Fibroblast of peridontal ligament (primary cell): ENCODE measurements around the gene MICU1.
A peak's percentile ranks its signal among the peaks of the same experiment; 100 is the strongest.
"Not testable (repeated sequence)": the region's sequence is repeated elsewhere in the genome, so short reads cannot be mapped to it uniquely, and the experiment has no call there.

Experiments used
- DNase-seq: peaks from one replicate; pipeline ENCODE4 v3.0.0-alpha.2; 2010; ENCODE audit errors: extremely low read depth

Gene MICU1

GRCh38 chr10:72503694-72504438, 122.0 kb downstream of the MICU1 start:
- no peak for DNase-seq

DNA sequence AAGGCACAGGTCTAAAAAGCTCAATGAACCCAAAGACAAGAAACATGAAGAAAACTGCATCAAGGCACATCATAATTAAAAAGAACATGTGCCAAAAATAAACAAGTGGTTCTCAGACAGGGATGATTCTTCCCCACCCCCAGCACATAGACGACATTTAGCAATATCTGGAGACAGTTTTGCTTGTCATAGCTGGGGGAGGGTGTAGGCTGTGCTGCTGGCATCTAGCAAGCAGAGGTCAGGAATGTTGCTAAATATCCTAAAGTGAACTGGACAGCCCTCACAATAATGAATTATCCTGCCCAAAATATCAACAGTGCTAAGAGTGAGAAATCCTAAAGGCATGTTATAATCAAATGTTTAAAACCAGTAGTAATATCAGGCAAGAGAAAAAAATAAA, 122.6 kb downstream of the MICU1 start:
- peak; percentile 83 for DNase-seq

- no peak for DNase-seq
These were observed 123.3 kb downstream of the MICU1 start for GRCh38 chr10:72502581-72502980.

GRCh38 chr10:72499701-72500100, 126.2 kb downstream of the MICU1 start:
- DNase-seq: no peak

DNA sequence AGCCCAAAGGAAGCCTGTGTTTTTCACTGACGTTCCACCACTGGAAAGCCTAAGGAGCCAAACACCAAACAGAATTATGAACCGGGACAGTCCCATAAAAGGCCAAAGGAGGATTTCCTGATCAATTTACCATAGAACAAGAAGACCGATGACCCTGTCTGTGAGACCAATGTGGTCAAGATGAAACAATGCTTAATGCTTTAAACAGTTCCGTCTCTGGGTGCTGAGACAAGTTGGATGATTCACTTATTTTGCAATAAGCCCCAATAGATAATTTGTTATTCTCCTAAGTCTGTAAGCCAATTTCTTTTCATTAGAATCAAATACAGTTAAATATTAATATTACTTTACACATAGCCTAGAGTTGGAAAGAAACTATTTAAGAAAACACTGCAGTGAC, 134.9 kb downstream of the MICU1 start:
- peak; percentile 18 for DNase-seq

- no peak for DNase-seq
These were observed 138.4 kb downstream of the MICU1 start for GRCh38 chr10:72487521-72487920.

DNA sequence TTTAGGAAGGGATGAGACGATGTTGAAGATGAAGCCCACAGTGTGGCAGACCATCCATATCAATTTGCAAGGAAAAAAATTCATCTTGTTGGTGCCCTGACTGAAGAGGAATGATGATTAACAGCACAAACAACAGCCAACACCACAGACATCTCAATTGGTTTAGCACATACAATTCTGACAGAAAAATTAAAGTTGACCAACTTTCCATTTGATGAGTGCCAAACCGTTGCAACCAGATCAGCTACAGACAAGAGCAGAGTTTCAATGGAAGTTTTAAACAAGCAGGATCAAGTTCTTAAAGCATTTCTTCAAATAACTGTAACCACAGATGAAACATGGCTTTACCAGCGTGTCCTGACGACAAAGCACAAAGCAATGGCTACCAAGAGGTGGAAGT, 138.8 kb downstream of the MICU1 start:
- peak; percentile 52 for DNase-seq

DNA sequence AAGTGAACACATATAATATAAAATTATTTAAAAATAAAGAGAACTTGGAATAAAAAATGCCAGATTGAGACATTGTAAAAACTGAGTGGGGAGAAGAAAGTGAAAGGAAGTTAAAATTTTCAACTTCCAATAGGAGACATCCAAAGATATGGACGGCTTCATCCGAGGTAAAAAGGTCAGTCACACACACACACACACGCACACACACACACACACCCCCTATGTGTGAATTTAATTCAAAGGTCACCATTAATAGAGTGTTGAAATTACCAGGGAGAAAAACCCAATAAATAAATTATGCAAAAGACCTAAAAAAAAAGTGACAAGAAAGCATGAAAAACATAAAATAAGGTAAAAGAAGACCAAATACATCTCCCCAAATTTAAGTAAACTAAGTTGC, 140.2 kb downstream of the MICU1 start:
- DNase-seq: no peak

DNA sequence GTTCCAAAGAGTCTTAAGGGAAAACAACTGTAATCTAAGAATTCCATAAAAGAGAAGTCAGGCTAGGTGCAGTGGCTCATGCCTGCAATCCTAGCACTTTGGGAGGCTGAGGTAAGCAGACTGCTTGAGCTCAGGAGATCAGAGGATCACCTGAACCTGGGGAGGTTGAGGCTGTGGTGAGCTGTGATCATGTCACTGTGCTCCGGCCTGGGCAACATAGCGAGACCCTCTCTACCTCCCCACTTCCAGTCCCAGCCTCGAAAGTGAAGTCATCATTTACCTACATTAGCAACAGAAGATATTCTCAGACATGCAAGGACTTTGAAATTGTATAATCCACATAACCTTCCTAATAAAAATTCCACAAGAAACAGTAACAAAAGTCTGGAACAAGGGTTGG, 141.4 kb downstream of the MICU1 start:
- DNase-seq: no peak

GRCh38 chr10:72483471-72483870, 142.4 kb downstream of the MICU1 start:
- DNase-seq: peak; percentile 36

- DNase-seq: no peak
These were observed 145.0 kb downstream of the MICU1 start for GRCh38 chr10:72480861-72481260.

GRCh38 chr10:72477463-72477862, 148.4 kb downstream of the MICU1 start:
- DNase-seq: no peak

DNA sequence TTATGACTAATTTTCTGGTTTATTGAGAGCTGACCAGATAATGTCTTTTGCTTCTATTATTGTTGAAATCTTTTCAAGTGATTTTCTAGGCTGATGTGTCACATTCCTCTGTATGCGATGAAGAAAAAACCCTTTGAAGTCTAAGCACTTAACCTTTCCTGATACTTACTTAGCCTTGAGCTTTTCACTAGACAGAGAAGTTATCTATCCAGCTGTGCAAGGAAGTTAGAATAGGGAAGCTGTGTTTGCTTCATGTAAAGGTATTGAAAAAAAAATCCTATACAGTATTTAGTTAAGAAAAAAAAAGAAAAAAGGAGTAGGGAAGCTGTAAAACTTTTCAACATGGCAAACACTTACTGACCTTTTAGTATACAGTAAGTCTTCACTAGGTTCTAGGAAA, 153.6 kb downstream of the MICU1 start:
- no peak for DNase-seq

- no peak for DNase-seq
These were observed 155.2 kb downstream of the MICU1 start for GRCh38 chr10:72470666-72471065.

DNA sequence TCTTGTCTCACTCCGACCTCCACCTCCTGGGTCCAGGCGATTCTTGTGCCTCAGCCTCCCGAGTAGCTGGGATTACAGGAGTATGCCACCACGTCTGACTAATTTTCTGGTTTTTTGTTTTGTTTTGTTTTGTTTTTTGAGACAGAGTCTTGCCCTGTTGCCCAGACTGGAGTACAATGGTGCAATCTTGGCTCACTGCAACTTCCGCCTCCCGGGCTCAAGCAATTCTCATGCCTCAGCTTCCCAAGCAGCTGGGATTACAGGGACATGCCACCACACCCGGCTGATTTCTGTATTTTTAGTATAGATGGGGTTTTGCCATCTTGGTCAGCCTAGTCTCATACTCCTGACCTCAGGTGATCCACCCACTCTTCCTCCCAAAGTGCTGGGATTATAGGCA, 158.8 kb downstream of the MICU1 start:
- DNase-seq: not testable (repeated sequence)

GRCh38 chr10:72466018-72466417, 159.9 kb downstream of the MICU1 start:
- DNase-seq: no peak

DNA sequence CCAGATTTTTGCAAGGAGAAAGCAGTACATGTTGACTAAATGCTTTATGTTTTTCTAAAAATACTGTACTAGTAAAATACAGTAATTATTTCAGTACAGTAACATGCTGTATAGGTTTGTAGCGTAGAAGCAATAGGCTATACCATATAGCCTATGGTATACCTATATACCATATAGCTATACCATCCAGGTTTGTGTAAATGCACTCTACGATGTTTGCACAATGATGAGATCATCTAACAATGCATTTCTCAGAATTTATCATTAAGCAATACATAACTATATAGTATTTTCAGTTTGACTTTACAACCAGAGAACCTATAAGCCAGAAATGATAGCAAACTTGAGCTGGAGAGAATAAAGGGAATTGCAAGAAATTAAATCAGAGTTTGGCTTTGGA, 161.4 kb downstream of the MICU1 start:
- no peak for DNase-seq

DNA sequence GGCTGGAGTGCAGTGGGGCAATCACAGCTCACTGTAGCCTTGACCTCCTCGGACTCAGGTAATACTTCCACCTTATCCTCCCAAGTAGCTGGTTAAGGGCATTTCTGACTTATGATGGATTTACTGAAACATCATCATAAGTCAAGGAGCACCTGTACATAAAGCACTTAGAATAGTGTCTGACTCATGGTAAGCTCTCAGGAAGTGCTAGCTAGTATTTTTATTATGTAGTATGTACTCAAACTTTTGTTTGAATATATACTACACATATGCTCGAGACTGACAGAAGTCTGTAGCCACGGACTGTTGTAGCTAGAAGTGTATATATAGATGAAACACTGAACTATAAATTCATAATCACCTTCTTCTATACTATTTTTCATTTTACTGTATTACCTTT, 163.6 kb downstream of the MICU1 start:
- DNase-seq: no peak

DNA sequence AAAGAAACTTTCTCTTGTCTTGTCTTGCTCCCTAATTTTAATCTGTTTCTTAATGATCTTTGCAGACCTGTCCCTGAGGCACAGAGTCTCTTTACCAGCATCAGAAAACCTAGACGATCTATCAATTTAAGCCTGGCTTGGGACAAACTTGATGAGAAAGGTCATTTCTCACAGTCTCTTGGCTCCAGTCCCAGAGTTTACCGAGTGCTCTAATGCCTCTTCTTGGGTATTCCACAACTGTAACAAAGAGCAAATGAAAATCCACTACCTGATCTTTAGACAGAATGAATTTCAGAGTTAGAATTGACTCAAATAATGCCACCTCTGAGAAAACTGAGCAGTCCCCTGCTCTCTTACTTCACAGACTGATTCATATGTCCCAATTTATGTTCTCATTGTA, 164.8 kb downstream of the MICU1 start:
- no peak for DNase-seq

GRCh38 chr10:72460284-72460876, 165.5 kb downstream of the MICU1 start:
- no peak for DNase-seq

GRCh38 chr10:72459301-72459700, 166.6 kb downstream of the MICU1 start:
- DNase-seq: no peak

GRCh38 chr10:72455889-72456595, 169.8 kb downstream of the MICU1 start:
- DNase-seq: no peak

DNA sequence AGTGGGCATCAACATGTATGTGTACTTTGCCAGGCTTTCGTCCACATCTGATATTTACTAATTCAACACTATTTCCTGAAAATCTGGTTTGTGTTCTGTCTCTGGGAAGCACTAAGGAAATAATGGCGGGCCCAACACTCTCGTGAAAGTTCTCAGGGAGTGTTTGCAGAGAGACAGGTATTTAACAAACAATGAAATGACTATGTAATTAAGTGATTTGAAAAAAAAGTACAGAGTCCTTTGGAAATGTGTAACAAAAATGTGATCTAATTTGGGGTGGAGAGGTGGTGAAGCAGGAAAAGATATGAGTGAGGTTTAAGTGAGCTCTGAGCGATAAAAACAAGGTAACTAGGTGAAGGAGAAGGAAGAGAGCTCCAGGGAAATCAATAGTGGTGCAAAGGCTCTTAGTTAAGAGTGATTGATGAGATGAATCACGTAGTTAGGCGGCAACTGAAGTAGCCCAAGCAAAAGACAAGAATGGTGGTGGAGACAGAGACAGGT, 175.9 kb downstream of the MICU1 start:
- no peak for DNase-seq
